HEK293 (cell line): ENCODE data around the gene THSD7B.

Experiments
- CTCF ChIA-PET: fragments of 350-600 bp; formaldehyde crosslinking; extraction: SDS; loops from one replicate; lab custom pipeline; 2021; ENCODE audit warnings: antibody characterized with exemption; lab: Yijun Ruan, JAX
- POLR2A ChIA-PET: fragments of 300-600 bp; formaldehyde crosslinking; extraction: SDS; loops from one replicate; lab custom pipeline; 2020; ENCODE audit warnings: antibody characterized with exemption, inconsistent platforms; lab: Yijun Ruan, JAX
- H3K27ac ChIP-seq: fragments of 200-500 bp; sonication (Bioruptor generic); 2 replicates; pipeline ENCODE4 v1.5.1; 2014; ENCODE audit warnings: low read depth, low read length, control low read depth, inconsistent platforms; ENCODE audit errors: extremely low read depth
- H3K36me3 ChIP-seq, 2 experiments: fragments of 200-500 bp in 1 of 2; sonication (Bioruptor generic) in 1 of 2; 1 replicate in 1 of 2; 2 replicates in 1 of 2; pipeline ENCODE4 v1.5.1; 2014 to 2017; ENCODE audit warnings: inconsistent platforms in 2 of 2, low read length in 2 of 2; ENCODE audit not compliant: control insufficient read depth in 2 of 2, insufficient read depth in 1 of 2
- H3K4me1 ChIP-seq: fragments of 200-500 bp; sonication (Bioruptor generic); 2 replicates; pipeline ENCODE4 v1.5.1; 2014; ENCODE audit warnings: mild to moderate bottlenecking, low read length, inconsistent platforms; ENCODE audit not compliant: control insufficient read depth, insufficient read depth
- H3K4me3 ChIP-seq: 2 replicates; pipeline ENCODE4 v1.5.1; 2011; ENCODE audit warnings: low read depth, mild to moderate bottlenecking, control low read depth, low read length, moderate library complexity
- H3K9me3 ChIP-seq: fragments of 200-500 bp; sonication (Bioruptor generic); 2 replicates; pipeline ENCODE4 v1.5.1; 2014; ENCODE audit warnings: low read depth, low read length, inconsistent platforms; ENCODE audit not compliant: control insufficient read depth, insufficient read depth
- ATF2 ChIP-seq: fragments of 450-650 bp; formaldehyde crosslinking; IDR thresholded peaks from 2 replicates; pipeline ENCODE4 v1.5.1; 2016; ENCODE audit warnings: missing biosample characterization, missing genetic modification characterization, low read depth
- PBX3 ChIP-seq: sonication (generic); formaldehyde crosslinking; IDR thresholded peaks from 2 replicates; pipeline ENCODE4 v1.8.1; 2022; ENCODE audit warnings: mild to moderate bottlenecking, moderate library complexity, missing genetic modification reagents
- TSHZ1 ChIP-seq: fragments of 450-650 bp; formaldehyde crosslinking; IDR thresholded peaks from 2 replicates; pipeline ENCODE4 v1.5.1; 2016; ENCODE audit warnings: missing biosample characterization, missing genetic modification characterization, borderline replicate concordance
- ZFHX2 ChIP-seq: fragments of 450-650 bp; formaldehyde crosslinking; conservative IDR thresholded peaks from 2 replicates; pipeline ENCODE4 v1.5.1; 2016; ENCODE audit warnings: missing biosample characterization, missing genetic modification characterization
- ZFP37 ChIP-seq: fragments of 450-650 bp; formaldehyde crosslinking; IDR thresholded peaks from 2 replicates; pipeline ENCODE4 v1.5.1; 2016; ENCODE audit warnings: missing biosample characterization, missing genetic modification characterization
- ZNF138 ChIP-seq: fragments of 450-650 bp; formaldehyde crosslinking; IDR thresholded peaks from 2 replicates; pipeline ENCODE4 v1.5.1; 2016; ENCODE audit warnings: missing biosample characterization, missing genetic modification characterization, borderline replicate concordance
- ZNF2 ChIP-seq: fragments of 450-650 bp; formaldehyde crosslinking; IDR thresholded peaks from 2 replicates; pipeline ENCODE4 v1.5.1; 2016; ENCODE audit warnings: missing biosample characterization, missing genetic modification characterization
- ZNF341 ChIP-seq: fragments of 450-650 bp; formaldehyde crosslinking; IDR thresholded peaks from 2 replicates; pipeline ENCODE4; 2016; ENCODE audit warnings: low read depth, missing biosample characterization, missing genetic modification characterization
- ZNF37A ChIP-seq: fragments of 450-650 bp; IDR thresholded peaks from 2 replicates; pipeline ENCODE4 v1.5.1; 2018; ENCODE audit warnings: missing biosample characterization, missing genetic modification characterization
- ZNF391 ChIP-seq: fragments of 450-650 bp; formaldehyde crosslinking; IDR thresholded peaks from 2 replicates; pipeline ENCODE4 v1.5.1; 2016; ENCODE audit warnings: low read depth, missing biosample characterization, missing genetic modification characterization, borderline replicate concordance
- ZNF433 ChIP-seq: fragments of 450-650 bp; formaldehyde crosslinking; IDR thresholded peaks from 2 replicates; pipeline ENCODE4 v1.5.1; 2016; ENCODE audit warnings: missing biosample characterization, missing genetic modification characterization, low read depth
- ZNF48 ChIP-seq: fragments of 450-650 bp; formaldehyde crosslinking; IDR thresholded peaks from 2 replicates; pipeline ENCODE4 v1.5.1; 2016; ENCODE audit warnings: missing biosample characterization, missing genetic modification characterization
- ZNF488 ChIP-seq: fragments of 450-650 bp; formaldehyde crosslinking; IDR thresholded peaks from 2 replicates; pipeline ENCODE4 v1.5.1; 2016; ENCODE audit warnings: missing biosample characterization, missing genetic modification characterization
- ZNF529 ChIP-seq: fragments of 450-650 bp; formaldehyde crosslinking; IDR thresholded peaks from 2 replicates; pipeline ENCODE4 v1.5.1; 2017; ENCODE audit warnings: missing genetic modification characterization, missing biosample characterization; ENCODE audit not compliant: insufficient replicate concordance
- ZNF548 ChIP-seq: fragments of 450-650 bp; formaldehyde crosslinking; IDR thresholded peaks from 2 replicates; pipeline ENCODE4 v1.5.1; 2016; ENCODE audit warnings: missing biosample characterization, missing genetic modification characterization
- ZNF560 ChIP-seq: fragments of 450-650 bp; formaldehyde crosslinking; IDR thresholded peaks from 2 replicates; pipeline ENCODE4 v1.5.1; 2017; ENCODE audit warnings: missing biosample characterization, missing genetic modification characterization, borderline replicate concordance
- ZNF623 ChIP-seq: fragments of 450-650 bp; formaldehyde crosslinking; IDR thresholded peaks from 2 replicates; pipeline ENCODE4 v1.5.1; 2016; ENCODE audit warnings: missing biosample characterization, missing genetic modification characterization
- ZNF658 ChIP-seq: fragments of 450-650 bp; formaldehyde crosslinking; IDR thresholded peaks from 2 replicates; pipeline ENCODE4; 2016; ENCODE audit warnings: missing biosample characterization, missing genetic modification characterization
- ZNF664 ChIP-seq: fragments of 450-650 bp; formaldehyde crosslinking; IDR thresholded peaks from 2 replicates; pipeline ENCODE4 v1.5.1; 2016; ENCODE audit warnings: missing biosample characterization, missing genetic modification characterization
- ZNF76 ChIP-seq: fragments of 450-650 bp; formaldehyde crosslinking; IDR thresholded peaks from 2 replicates; pipeline ENCODE4; 2016; ENCODE audit warnings: low read depth, missing biosample characterization, missing genetic modification characterization, borderline replicate concordance
- ZNF791 ChIP-seq: fragments of 450-650 bp; formaldehyde crosslinking; IDR thresholded peaks from 2 replicates; pipeline ENCODE4 v1.5.1; 2016; ENCODE audit warnings: missing biosample characterization, missing genetic modification characterization
- ZNF830 ChIP-seq: fragments of 450-650 bp; IDR thresholded peaks from 2 replicates; pipeline ENCODE4 v1.5.0; 2018; ENCODE audit warnings: missing biosample characterization, missing genetic modification characterization, low read depth, mild to moderate bottlenecking, moderate library complexity
- ZSCAN16 ChIP-seq: fragments of 450-650 bp; formaldehyde crosslinking; IDR thresholded peaks from 2 replicates; pipeline ENCODE4 v1.5.1; 2016; ENCODE audit warnings: missing biosample characterization, missing genetic modification characterization

Gene THSD7B

GRCh38 chr2:137535897-137536296, 770.6 kb downstream of the THSD7B start:
- no peaks in the 10 kb centered on the region for H3K4me1 ChIP-seq
- H3K27ac ChIP-seq, result no peak overlapping the region
- no peaks in the 10 kb centered on the region for H3K36me3 ChIP-seq
- H3K9me3 ChIP-seq, result no peaks in the 10 kb centered on the region
- TF ChIP-seq ZNF548 (tag by site-specific recombination) (no peak), ZNF830 (no peak), ZNF658 (tag by site-specific recombination) (no peak), ZNF529 (no peak), ZSCAN16 (tag by site-specific recombination) (no peak), ZNF791 (tag by site-specific recombination) (no peak), ZNF76 (tag by site-specific recombination) (no peak), ZNF2 (tag by site-specific recombination) (no peak), ZNF48 (tag by site-specific recombination) (no peak), TSHZ1 (tag by site-specific recombination) (no peak)
- no peak overlapping the region for H3K4me3 ChIP-seq
- CTCF ChIA-PET, result no interaction called here
- POLR2A ChIA-PET, result no interaction called here

- no peaks in the 10 kb centered on the region for H3K9me3 ChIP-seq
- TF ChIP-seq ZNF138 (tag by site-specific recombination) (no peak), ZNF664 (tag by site-specific recombination) (no peak), ZNF488 (tag by site-specific recombination) (no peak), ZNF391 (tag by site-specific recombination) (no peak), PBX3 (CRISPR knock-in tag) (no peak), ZFHX2 (tag by site-specific recombination) (no peak), ZNF37A (tag by site-specific recombination) (no peak), ZNF623 (no peak), ZNF560 (tag by site-specific recombination) (no peak), ZNF433 (no peak), ZNF341 (tag by site-specific recombination) (no peak), ZFP37 (no peak), ATF2 (no peak)
- TF ChIP-seq, all 188 proteins: peak for 0
- ChIA-PET CTCF (no interaction called here), POLR2A (no interaction called here)
- no peaks in the 10 kb centered on the region for H3K4me1 ChIP-seq
- no peak overlapping the region for H3K4me3 ChIP-seq
- H3K27ac ChIP-seq, result no peak overlapping the region
- no peaks in the 10 kb centered on the region for H3K36me3 ChIP-seq
These were observed 774.0 kb downstream of the THSD7B start for GRCh38 chr2:137539336-137539735.
